ENCODE data around the gene TMEM151B.

The TMEM151B gene

DNA sequence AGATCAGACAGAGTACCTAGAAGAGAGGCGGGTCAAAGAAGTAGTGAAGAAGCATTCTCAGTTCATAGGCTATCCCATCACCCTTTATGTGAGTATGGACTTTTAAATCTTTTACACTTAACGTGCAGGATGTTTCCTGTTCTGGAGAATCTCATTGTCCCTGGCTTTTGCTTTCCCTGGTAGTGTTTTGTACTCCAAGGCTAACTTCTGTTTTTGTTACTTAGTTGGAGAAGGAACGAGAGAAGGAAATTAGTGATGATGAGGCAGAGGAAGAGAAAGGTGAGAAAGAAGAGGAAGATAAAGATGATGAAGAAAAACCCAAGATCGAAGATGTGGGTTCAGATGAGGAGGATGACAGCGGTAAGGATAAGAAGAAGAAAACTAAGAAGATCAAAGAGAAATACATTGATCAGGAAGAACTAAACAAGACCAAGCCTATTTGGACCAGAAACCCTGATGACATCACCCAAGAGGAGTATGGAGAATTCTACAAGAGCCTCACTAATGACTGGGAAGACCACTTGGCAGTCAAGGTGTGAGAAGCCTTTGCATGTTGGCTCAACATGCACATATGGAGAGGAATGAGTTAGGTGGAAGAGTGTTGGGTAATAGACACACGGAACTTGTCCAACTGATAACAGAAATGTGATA, 20.1 kb upstream of the TMEM151B start:
- no peak overlapping the region for H3K4me3 ChIP-seq (ENCODE audit: control insufficient read depth in 1 of 7, extremely low read depth in 1 of 7, insufficient read depth in 4 of 7, low read depth in 2 of 7, low read length in 6 of 7)
- no peaks in the 10 kb centered on the region for H3K9me3 ChIP-seq (ENCODE audit: control extremely low read depth in 1 of 5, control insufficient read depth in 4 of 5, insufficient read depth in 2 of 5, low read depth in 1 of 5, low read length in 4 of 5)
- H3K27ac ChIP-seq (ENCODE audit: insufficient read depth in 1 of 2, low read depth in 1 of 2, low read length in 2 of 2, poor library complexity in 1 of 2, severe bottlenecking in 2 of 2) = no peak overlapping the region
- no peaks in the 10 kb centered on the region for H3K27me3 ChIP-seq (replicated peaks in 2 of 5; ENCODE audit: control insufficient read depth in 4 of 5, insufficient read depth in 5 of 5, low read length in 4 of 5)
- H3K4me1 ChIP-seq (ENCODE audit: control extremely low read depth in 1 of 4, control insufficient read depth in 4 of 4, insufficient read depth in 4 of 4, low read length in 3 of 4) = peaks cover 13 to 49% (median 35%) of the 10 kb centered on the region in 4 experiments
- H3K36me3 ChIP-seq (ENCODE audit: control insufficient read depth in 4 of 4, insufficient read depth in 4 of 4, low read length in 3 of 4) = peaks cover 28 to 70% (median 55%) of the 10 kb centered on the region in 4 experiments
- no peak for DNase-seq
- CTCF ChIA-PET = interaction anchor here (0.7 to 3.7 kb wide), 7 partner anchors 7 to 80 kb away, joined by 3 to 15 read pairs (median 5); partner anchors contain the start of gene SLC35B2
- POLR2A ChIA-PET = no interaction called here
- 100% methylated on average over 1 of the region's 6 CpGs for WGBS (ENCODE audit: insufficient coverage)

DNA sequence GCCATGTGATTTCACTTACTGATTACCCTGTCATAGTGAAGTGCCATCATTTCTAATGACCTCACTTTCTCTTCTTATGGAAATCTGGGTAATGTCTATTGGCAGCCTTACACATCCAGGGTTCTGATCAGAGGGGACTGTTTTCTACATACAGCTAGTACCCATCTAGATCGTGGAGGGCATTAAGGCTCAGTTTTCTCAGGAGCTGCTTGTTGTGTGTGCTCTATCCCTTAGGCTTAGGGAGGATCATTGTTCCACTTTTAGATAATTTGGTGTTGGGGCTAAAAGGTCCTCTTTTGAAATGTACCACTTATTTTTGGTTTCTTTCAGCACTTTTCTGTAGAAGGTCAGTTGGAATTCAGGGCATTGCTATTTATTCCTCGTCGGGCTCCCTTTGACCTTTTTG, 19.5 kb upstream of the TMEM151B start:
- H3K27ac ChIP-seq (ENCODE audit: insufficient read depth in 1 of 2, low read depth in 1 of 2, low read length in 2 of 2, poor library complexity in 1 of 2, severe bottlenecking in 2 of 2) = no peak overlapping the region
- peaks cover 14 to 54% (median 37%) of the 10 kb centered on the region in 4 experiments for H3K4me1 ChIP-seq (ENCODE audit: control extremely low read depth in 1 of 4, control insufficient read depth in 4 of 4, insufficient read depth in 4 of 4, low read length in 3 of 4)
- 100% methylated on average over 2 of the region's 3 CpGs for WGBS (ENCODE audit: insufficient coverage)
- ChIA-PET CTCF (interaction anchor here (1.1 to 2.3 kb wide), 9 partner anchors 9 to 81 kb away, joined by 3 to 13 read pairs (median 5); no protein-coding TSS in a partner anchor), POLR2A (no interaction called here)
- H3K36me3 ChIP-seq (ENCODE audit: control insufficient read depth in 4 of 4, insufficient read depth in 4 of 4, low read length in 3 of 4) = peaks cover 28 to 72% (median 57%) of the 10 kb centered on the region in 4 experiments
- no peaks in the 10 kb centered on the region for H3K27me3 ChIP-seq (replicated peaks in 2 of 5; ENCODE audit: control insufficient read depth in 4 of 5, insufficient read depth in 5 of 5, low read length in 4 of 5)
- DNase-seq = no peak
- no peak overlapping the region for H3K4me3 ChIP-seq (ENCODE audit: control insufficient read depth in 1 of 7, extremely low read depth in 1 of 7, insufficient read depth in 4 of 7, low read depth in 2 of 7, low read length in 6 of 7)
- H3K9me3 ChIP-seq (ENCODE audit: control extremely low read depth in 1 of 5, control insufficient read depth in 4 of 5, insufficient read depth in 2 of 5, low read depth in 1 of 5, low read length in 4 of 5) = no peaks in the 10 kb centered on the region

DNA sequence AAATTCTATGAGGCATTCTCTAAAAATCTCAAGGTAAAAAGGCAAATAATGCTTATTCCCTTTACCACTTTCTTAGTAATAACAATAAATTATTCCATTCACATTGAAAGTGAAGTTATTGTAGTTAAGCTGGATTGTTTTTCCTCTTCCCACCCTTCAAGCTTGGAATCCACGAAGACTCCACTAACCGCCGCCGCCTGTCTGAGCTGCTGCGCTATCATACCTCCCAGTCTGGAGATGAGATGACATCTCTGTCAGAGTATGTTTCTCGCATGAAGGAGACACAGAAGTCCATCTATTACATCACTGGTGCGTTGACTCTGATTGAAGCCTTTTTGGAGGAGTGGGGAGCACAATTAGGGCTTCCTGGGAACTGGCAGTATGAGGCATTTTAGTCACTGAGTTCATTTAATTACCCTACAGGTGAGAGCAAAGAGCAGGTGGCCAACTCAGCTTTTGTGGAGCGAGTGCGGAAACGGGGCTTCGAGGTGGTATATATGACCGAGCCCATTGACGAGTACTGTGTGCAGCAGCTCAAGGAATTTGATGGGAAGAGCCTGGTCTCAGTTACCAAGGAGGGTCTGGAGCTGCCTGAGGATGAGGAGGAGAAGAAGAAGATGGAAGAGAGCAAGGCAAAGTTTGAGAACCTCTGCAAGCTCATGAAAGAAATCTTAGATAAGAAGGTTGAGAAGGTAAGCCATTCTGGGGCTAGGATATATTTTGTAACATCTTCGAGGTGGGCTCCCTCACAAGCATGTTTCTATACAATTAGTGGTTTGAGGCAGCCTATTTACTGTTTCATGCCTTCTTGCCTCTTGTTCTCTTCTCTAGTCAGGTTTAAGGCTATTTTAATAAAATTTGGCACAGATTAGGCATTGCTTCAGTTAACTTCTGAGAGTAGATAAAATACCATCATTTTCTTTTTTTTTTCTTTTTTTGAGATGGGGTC, 18.4 kb upstream of the TMEM151B start:
- ChIA-PET CTCF (interaction anchor here (0.7 to 2.3 kb wide), 13 partner anchors 10 to 156 kb away, joined by 3 to 13 read pairs (median 4); partner anchors contain the start of gene CAPN11), POLR2A (interaction anchor here (1.4 kb wide), 1 partner anchor 10 kb away, joined by 4 read pairs; no protein-coding TSS in a partner anchor)
- Histone ChIP-seq H3K36me3 (ENCODE audit: control insufficient read depth in 4 of 4, insufficient read depth in 4 of 4, low read length in 3 of 4) (peaks cover 28 to 72% (median 57%) of the 10 kb centered on the region in 4 experiments), H3K4me1 (ENCODE audit: control extremely low read depth in 1 of 4, control insufficient read depth in 4 of 4, insufficient read depth in 4 of 4, low read length in 3 of 4) (peaks cover 17 to 53% (median 42%) of the 10 kb centered on the region in 4 experiments), H3K9me3 (ENCODE audit: control extremely low read depth in 1 of 5, control insufficient read depth in 4 of 5, insufficient read depth in 2 of 5, low read depth in 1 of 5, low read length in 4 of 5) (no peaks in the 10 kb centered on the region), H3K27me3 (replicated peaks in 2 of 5; ENCODE audit: control insufficient read depth in 4 of 5, insufficient read depth in 5 of 5, low read length in 4 of 5) (no peaks in the 10 kb centered on the region), H3K4me3 (ENCODE audit: control insufficient read depth in 1 of 7, extremely low read depth in 1 of 7, insufficient read depth in 4 of 7, low read depth in 2 of 7, low read length in 6 of 7) (no peak overlapping the region), H3K27ac (ENCODE audit: insufficient read depth in 1 of 2, low read depth in 1 of 2, low read length in 2 of 2, poor library complexity in 1 of 2, severe bottlenecking in 2 of 2) (no peak overlapping the region)
- WGBS (ENCODE audit: insufficient coverage) = over 99% methylated on average over 12 of the region's 14 CpGs
- no peak for DNase-seq

DNA sequence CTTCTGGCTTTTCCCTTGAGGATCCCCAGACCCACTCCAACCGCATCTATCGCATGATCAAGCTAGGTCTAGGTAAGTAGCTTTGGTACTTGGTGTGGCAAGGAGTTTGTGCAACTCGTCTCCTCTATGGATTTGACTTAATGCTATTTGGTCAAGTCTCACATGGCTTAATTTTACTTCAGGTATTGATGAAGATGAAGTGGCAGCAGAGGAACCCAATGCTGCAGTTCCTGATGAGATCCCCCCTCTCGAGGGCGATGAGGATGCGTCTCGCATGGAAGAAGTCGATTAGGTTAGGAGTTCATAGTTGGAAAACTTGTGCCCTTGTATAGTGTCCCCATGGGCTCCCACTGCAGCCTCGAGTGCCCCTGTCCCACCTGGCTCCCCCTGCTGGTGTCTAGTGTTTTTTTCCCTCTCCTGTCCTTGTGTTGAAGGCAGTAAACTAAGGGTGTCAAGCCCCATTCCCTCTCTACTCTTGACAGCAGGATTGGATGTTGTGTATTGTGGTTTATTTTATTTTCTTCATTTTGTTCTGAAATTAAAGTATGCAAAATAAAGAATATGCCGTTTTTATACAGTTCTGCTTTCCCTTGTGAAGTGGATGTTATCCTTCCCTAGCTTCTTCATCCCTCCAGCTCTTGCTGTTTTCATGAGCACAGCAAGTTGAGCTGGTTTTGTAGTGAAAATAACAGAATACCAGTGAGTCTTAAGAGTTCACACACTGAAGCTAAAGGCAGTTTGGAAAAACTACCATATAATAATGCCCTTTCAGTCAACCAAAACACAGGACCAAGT, 16.7 kb upstream of the TMEM151B start:
- Histone ChIP-seq H3K36me3 (ENCODE audit: control insufficient read depth in 4 of 4, insufficient read depth in 4 of 4, low read length in 3 of 4) (peaks cover 28 to 73% (median 60%) of the 10 kb centered on the region in 4 experiments), H3K9me3 (ENCODE audit: control extremely low read depth in 1 of 5, control insufficient read depth in 4 of 5, insufficient read depth in 2 of 5, low read depth in 1 of 5, low read length in 4 of 5) (no peaks in the 10 kb centered on the region), H3K4me3 (ENCODE audit: control insufficient read depth in 1 of 7, extremely low read depth in 1 of 7, insufficient read depth in 4 of 7, low read depth in 2 of 7, low read length in 6 of 7) (no peak overlapping the region), H3K27me3 (replicated peaks in 2 of 5; ENCODE audit: control insufficient read depth in 4 of 5, insufficient read depth in 5 of 5, low read length in 4 of 5) (no peaks in the 10 kb centered on the region), H3K27ac (ENCODE audit: insufficient read depth in 1 of 2, low read depth in 1 of 2, low read length in 2 of 2, poor library complexity in 1 of 2, severe bottlenecking in 2 of 2) (no peak overlapping the region), H3K4me1 (ENCODE audit: control extremely low read depth in 1 of 4, control insufficient read depth in 4 of 4, insufficient read depth in 4 of 4, low read length in 3 of 4) (peaks cover 10 to 53% (median 38%) of the 10 kb centered on the region in 4 experiments)
- DNase-seq = peak; percentile 58 to 76 (median 73)
- WGBS (ENCODE audit: insufficient coverage) = 89% methylated on average over 5 of the region's 10 CpGs
- POLR2A ChIA-PET = interaction anchor here (2.8 to 4.5 kb wide), 2 partner anchors 7 to 11 kb away, joined by 12 to 42 read pairs; partner anchors contain the start of genes HSP90AB1 and NFKBIE
- CTCF ChIA-PET = interaction anchor here (0.7 to 5.0 kb wide), 18 partner anchors 8 to 174 kb away, joined by 3 to 35 read pairs (median 5); partner anchors contain the start of genes AARS2 and SLC29A1

DNA sequence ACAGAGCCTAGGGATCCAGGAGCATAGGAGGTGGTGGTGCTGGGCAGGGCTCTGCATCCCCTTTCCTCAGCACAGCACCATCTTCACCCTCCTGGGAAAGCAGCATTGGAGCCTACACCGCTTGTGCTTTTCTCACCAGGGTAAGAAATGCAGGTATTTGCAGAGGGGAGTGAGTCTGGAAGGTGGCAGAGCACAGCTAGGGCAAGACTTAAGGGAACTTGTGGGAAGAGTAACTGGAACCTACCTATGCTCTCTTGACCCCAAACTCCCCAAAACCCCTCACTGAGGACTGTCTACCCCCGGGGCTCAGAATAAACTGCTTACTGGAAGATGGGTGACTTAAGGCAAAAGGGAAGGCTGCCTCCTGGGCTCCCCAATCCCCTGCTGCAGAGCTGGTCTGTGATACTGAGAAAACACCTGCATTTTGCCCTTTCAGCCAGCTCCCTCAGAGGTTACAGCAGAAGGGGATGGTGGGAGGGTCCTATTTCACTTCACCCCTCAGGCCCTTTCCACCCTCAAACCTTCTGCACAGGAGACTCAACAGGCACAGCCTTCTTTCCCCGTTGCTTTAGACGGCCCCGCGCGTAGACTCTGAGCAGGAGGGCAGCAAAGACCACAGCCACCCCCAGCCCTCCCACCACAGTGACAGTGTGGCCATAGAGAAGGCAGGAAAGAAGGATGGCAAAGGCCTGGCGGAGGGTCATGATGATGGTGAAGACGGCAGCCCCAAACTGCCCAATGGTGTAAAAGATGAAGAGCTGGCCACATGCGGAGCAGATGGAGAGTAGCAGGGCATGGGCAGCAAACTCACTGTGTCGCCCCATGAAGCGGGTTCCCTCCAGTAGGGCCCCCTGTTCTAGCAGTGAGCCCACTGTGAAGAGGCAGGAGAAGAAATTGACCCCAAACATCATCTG, 15.8 kb upstream of the TMEM151B start:
- H3K4me1 ChIP-seq (ENCODE audit: control extremely low read depth in 1 of 4, control insufficient read depth in 4 of 4, insufficient read depth in 4 of 4, low read length in 3 of 4) = peaks cover 4 to 44% (median 28%) of the 10 kb centered on the region in 4 experiments
- H3K9me3 ChIP-seq (ENCODE audit: control extremely low read depth in 1 of 5, control insufficient read depth in 4 of 5, insufficient read depth in 2 of 5, low read depth in 1 of 5, low read length in 4 of 5) = no peaks in the 10 kb centered on the region
- WGBS (ENCODE audit: insufficient coverage) = 89% methylated on average over 7 of the region's 12 CpGs
- H3K27me3 ChIP-seq (replicated peaks in 2 of 5; ENCODE audit: control insufficient read depth in 4 of 5, insufficient read depth in 5 of 5, low read length in 4 of 5) = no peaks in the 10 kb centered on the region
- H3K4me3 ChIP-seq (ENCODE audit: control insufficient read depth in 1 of 7, extremely low read depth in 1 of 7, insufficient read depth in 4 of 7, low read depth in 2 of 7, low read length in 6 of 7) = no peak overlapping the region
- H3K27ac ChIP-seq (ENCODE audit: insufficient read depth in 1 of 2, low read depth in 1 of 2, low read length in 2 of 2, poor library complexity in 1 of 2, severe bottlenecking in 2 of 2) = no peak overlapping the region
- ChIA-PET CTCF (interaction anchor here (0.5 to 5.0 kb wide), 23 partner anchors 9 to 1179 kb away, joined by 3 to 35 read pairs (median 4); partner anchors contain the start of genes AARS2 and SLC29A1), POLR2A (interaction anchor here (0.6 to 4.5 kb wide), 4 partner anchors 8 to 1589 kb away, joined by 3 to 42 read pairs (median 8); partner anchors contain the start of genes HSP90AB1 and NFKBIE)
- DNase-seq = peak in 1 of 3 donors; percentile 26
- H3K36me3 ChIP-seq (ENCODE audit: control insufficient read depth in 4 of 4, insufficient read depth in 4 of 4, low read length in 3 of 4) = peaks cover 23 to 73% (median 61%) of the 10 kb centered on the region in 4 experiments
